Progenitor cell of endocrine pancreas (in vitro differentiated cells): ENCODE results near the gene KDM6A. TPM values are rescaled to one million over a fixed set of nuclear protein-coding genes. Genes with fewer than 3 reads are reported as not detected.
A peak's percentile ranks its signal among the peaks of the same experiment; 100 is the strongest.

Experiments
- DNase-seq: peaks from one replicate; pipeline ENCODE4 v3.0.0; 2021; ENCODE audit warnings: low spot score; ENCODE audit not compliant: unreplicated experiment
- H3K27ac Mint-ChIP-seq: 2 replicates; pipeline ENCODE4 v1.8.0; 2021; ENCODE audit warnings: mild to moderate bottlenecking, moderate library complexity, mixed read lengths
- H3K27me3 Mint-ChIP-seq: 2 replicates; pipeline ENCODE4 v1.8.0; 2021; ENCODE audit warnings: mixed read lengths
- H3K36me3 Mint-ChIP-seq: 2 replicates; pipeline ENCODE4 v1.8.0; 2022; ENCODE audit warnings: mixed read lengths; ENCODE audit not compliant: insufficient read depth
- H3K4me1 Mint-ChIP-seq: 2 replicates; pipeline ENCODE4 v1.8.0; 2021; ENCODE audit warnings: low read depth, mixed read lengths
- H3K4me3 Mint-ChIP-seq: 2 replicates; pipeline ENCODE4 v1.8.0; 2021; ENCODE audit warnings: low read depth, mild to moderate bottlenecking, moderate library complexity, mixed read lengths
- H3K9me3 Mint-ChIP-seq: 2 replicates; pipeline ENCODE4 v1.8.0; 2021; ENCODE audit warnings: low read depth, mixed read lengths
- total RNA-seq: library from RNA; stranded (reverse); gene quantifications from 2 replicates; pipeline ENCODE4 v1.2.1, GENCODE V29; 2021
- TF ChIP-seq, protein P1 (sequence below): fragments of 200-600 bp; sonication (generic); IDR thresholded peaks from one replicate; pipeline ENCODE4 v1.5.0; 2021; ENCODE audit warnings: antibody characterized with exemption, mild to moderate bottlenecking; ENCODE audit not compliant: unreplicated experiment

The KDM6A gene
- total RNA-seq, 1 donor from 2014 or later: 112 TPM

DNA sequence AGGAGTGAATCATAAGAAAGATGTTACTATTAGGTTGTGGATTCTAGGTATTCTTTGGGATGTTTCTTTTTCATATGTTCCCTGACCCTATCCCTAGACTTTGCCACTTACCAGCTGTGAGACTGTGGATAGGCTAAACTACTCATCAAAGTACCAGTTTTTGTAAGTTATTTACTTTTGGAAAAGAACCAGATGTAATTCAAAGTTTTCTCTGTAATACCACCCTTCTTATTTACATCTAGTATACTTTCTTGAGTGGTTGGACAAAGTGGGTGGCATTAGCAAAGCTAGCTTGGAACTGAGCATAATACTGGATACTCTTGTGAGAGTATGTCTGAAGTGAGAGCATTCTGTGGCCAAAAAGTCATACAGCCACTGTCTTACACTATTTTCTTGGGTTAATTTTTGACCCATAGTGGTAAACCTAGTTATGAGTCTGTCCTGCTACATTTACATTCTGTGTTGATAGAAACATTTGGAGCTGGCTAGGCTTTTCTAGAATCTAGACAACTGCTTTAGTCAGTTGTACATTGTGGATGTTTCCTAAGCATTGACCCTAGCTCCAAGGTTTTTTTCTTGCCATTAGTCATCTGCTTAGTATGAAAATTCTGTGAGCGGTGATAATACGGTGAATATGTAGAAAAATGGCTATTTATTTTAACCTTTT is 41.7 kb downstream of the KDM6A start:
- Mint-ChIP-seq H3K4me1 (peaks cover 19% of the 10 kb centered on the region), H3K4me3 (no peak overlapping the region), H3K36me3 (peaks cover 4% of the 10 kb centered on the region), H3K27me3 (no peaks in the 10 kb centered on the region), H3K27ac (peak overlapping the region; percentile 54), H3K9me3 (peaks cover 15% of the 10 kb centered on the region)
- no peak for DNase-seq
- TF ChIP-seq, protein P1, sequence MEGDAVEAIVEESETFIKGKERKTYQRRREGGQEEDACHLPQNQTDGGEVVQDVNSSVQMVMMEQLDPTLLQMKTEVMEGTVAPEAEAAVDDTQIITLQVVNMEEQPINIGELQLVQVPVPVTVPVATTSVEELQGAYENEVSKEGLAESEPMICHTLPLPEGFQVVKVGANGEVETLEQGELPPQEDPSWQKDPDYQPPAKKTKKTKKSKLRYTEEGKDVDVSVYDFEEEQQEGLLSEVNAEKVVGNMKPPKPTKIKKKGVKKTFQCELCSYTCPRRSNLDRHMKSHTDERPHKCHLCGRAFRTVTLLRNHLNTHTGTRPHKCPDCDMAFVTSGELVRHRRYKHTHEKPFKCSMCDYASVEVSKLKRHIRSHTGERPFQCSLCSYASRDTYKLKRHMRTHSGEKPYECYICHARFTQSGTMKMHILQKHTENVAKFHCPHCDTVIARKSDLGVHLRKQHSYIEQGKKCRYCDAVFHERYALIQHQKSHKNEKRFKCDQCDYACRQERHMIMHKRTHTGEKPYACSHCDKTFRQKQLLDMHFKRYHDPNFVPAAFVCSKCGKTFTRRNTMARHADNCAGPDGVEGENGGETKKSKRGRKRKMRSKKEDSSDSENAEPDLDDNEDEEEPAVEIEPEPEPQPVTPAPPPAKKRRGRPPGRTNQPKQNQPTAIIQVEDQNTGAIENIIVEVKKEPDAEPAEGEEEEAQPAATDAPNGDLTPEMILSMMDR: no peak

DNA sequence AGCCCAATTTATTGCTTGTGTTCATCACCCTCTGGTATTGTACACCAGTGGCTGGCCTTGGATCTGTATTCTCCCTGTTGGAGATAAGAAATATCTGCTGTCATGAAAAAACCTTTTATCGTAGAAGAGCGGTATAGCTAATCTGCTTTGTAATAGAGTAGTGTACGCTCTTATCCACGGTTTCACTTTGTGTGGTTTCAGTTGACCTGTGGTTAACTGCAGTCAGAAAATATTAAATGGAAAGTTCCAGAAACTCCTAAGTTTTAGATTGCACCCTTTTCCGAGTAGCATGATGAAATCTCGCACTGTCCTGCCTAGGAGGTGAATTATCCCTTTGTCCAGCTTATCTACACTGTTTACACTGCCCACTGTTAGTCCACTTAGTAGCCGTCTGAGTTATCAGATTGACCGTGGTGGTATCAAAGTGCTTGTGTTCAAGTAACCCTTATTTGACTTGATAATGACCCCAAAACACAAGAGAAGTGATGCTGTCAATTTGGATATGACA is 42.4 kb downstream of the KDM6A start:
- TF ChIP-seq, protein P1: no peak
- peaks cover 19% of the 10 kb centered on the region for H3K4me1 Mint-ChIP-seq
- peaks cover 18% of the 10 kb centered on the region for H3K9me3 Mint-ChIP-seq
- H3K27me3 Mint-ChIP-seq: no peaks in the 10 kb centered on the region
- H3K4me3 Mint-ChIP-seq: no peak overlapping the region
- no peak for DNase-seq
- H3K27ac Mint-ChIP-seq: peak overlapping the region; percentile 54
- peaks cover 4% of the 10 kb centered on the region for H3K36me3 Mint-ChIP-seq

DNA sequence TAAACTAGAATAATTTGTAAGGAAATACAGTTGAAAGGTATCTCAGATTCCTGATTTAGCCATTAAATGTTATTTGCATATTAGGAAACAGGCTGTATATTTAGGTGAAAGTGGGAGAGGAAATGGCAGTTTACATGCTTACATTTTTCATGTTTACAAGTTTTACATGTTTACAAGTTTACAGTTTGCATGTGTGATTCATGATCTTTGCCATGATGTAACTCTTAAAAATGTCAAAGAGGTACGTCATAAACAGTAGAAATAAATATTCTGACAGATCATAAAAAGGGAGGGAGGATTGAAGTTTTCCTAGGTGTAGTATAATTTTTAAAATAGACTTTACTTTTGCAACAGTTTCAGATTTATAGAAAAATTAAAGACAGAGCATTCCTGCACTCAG is 45.7 kb downstream of the KDM6A start:
- peaks cover 21% of the 10 kb centered on the region for H3K4me1 Mint-ChIP-seq
- no peak for DNase-seq
- TF ChIP-seq, protein P1: no peak
- H3K27me3 Mint-ChIP-seq: no peaks in the 10 kb centered on the region
- no peak overlapping the region for H3K4me3 Mint-ChIP-seq
- H3K9me3 Mint-ChIP-seq: peaks cover 26% of the 10 kb centered on the region
- H3K27ac Mint-ChIP-seq: no peak overlapping the region
- H3K36me3 Mint-ChIP-seq: peaks cover 5% of the 10 kb centered on the region

DNA sequence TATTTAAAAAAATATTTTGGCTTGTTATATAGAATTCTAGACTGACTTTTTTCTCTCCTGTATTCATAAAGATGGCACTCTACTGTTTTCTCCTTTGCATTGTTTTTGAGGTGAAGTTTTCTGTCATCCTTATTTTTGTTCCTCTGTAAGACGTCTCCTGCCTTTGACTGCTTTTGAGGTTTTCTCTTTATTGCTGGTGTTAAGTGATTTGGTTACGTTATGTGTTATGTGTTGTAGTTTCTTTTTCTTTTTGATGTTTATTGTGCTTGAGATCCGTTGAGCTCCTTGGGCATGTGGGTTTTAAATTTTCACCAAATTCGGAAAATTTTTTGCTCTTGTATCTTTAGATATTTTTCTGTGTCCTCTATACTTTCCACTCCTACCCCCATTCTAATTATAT is 50.0 kb downstream of the KDM6A start:
- no peak overlapping the region for H3K27ac Mint-ChIP-seq
- H3K36me3 Mint-ChIP-seq: peaks cover 3% of the 10 kb centered on the region
- no peak for DNase-seq
- no peaks in the 10 kb centered on the region for H3K27me3 Mint-ChIP-seq
- H3K9me3 Mint-ChIP-seq: peaks cover 30% of the 10 kb centered on the region
- H3K4me1 Mint-ChIP-seq: peaks cover 11% of the 10 kb centered on the region
- no peak overlapping the region for H3K4me3 Mint-ChIP-seq
- TF ChIP-seq, protein P1: no peak

DNA sequence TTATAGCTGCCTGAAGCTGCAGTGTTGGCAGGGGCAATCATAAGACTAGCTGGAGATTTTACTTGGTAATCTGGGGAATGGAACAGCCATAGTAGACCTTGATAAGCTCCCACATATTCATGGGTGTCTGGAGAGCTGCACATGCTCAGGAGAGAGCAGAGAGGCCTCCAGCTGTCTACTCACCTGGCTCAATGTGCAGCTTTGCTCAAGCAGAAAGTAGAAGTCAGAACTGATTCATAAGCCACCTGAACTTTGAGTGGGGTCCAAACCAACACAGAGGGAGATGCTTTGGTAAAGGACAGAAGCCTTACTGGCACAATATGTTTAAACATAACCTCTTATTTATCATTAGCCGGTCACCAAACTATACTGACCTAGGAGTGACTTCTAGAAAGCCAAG is 54.4 kb downstream of the KDM6A start:
- TF ChIP-seq, protein P1: no peak
- no peak for DNase-seq
- Mint-ChIP-seq H3K9me3 (peaks cover 32% of the 10 kb centered on the region), H3K27me3 (no peaks in the 10 kb centered on the region), H3K36me3 (peaks cover 5% of the 10 kb centered on the region), H3K27ac (no peak overlapping the region), H3K4me3 (no peak overlapping the region), H3K4me1 (peaks cover 11% of the 10 kb centered on the region)
